Stomach (tissue), 9 donors: ENCODE measurements around the gene PCDHA6. TPM values are rescaled to one million over a fixed set of nuclear protein-coding genes. Genes with fewer than 3 reads are reported as not detected.
"Not testable (repeated sequence)": the region's sequence is repeated elsewhere in the genome, so short reads cannot be mapped to it uniquely, and the experiment has no call there.

Experiments used
- DNase-seq, 2 donors: peaks; one replicate each; pipeline versions ENCODE4 v3.0.0 to v3.0.0-alpha.2; 2013 to 2019
- H3K27ac ChIP-seq, 5 donors: fragments of 200-600 bp in 4 of 5; sonication (generic) in 4 of 5; one replicate each; pipeline ENCODE4 v1.5.1; 2013 to 2019; ENCODE audit warnings: mild to moderate bottlenecking in 1 of 5, moderate library complexity in 1 of 5
- H3K27me3 ChIP-seq, 3 donors: fragments of 200-600 bp; sonication (generic); one replicate each; pipeline ENCODE4 v1.5.1; 2017 to 2019; ENCODE audit warnings: mixed run types in 1 of 3
- H3K36me3 ChIP-seq, 4 donors: fragments of 200-600 bp; sonication (generic); 1 replicate in 3 of 4; 2 replicates in 1 of 4; pipeline ENCODE4 v1.5.1; 2016 to 2019
- H3K4me1 ChIP-seq, 4 donors: fragments of 200-600 bp; sonication (generic); one replicate each; pipeline ENCODE4 v1.5.1; 2016 to 2019
- H3K4me3 ChIP-seq, 4 donors: fragments of 200-600 bp; sonication (generic) in 3 of 4; one replicate each; pipeline ENCODE4 v1.5.1; 2016 to 2019; ENCODE audit warnings: mild to moderate bottlenecking in 1 of 4
- H3K9me3 ChIP-seq, 4 donors: fragments of 200-600 bp; sonication (generic); one replicate each; pipeline ENCODE4 v1.5.1; 2016 to 2019
- EP300 ChIP-seq: sonication (generic); formaldehyde crosslinking; IDR thresholded peaks from one replicate; pipeline ENCODE4 v1.6.1; 2017; ENCODE audit warnings: antibody characterized with exemption
- POLR2A ChIP-seq, 4 donors: fragments of 450-650 bp; IDR thresholded peaks; one replicate each; pipeline ENCODE4 v1.6.1; 2016; ENCODE audit warnings: antibody characterized with exemption in 4 of 4, control low read depth in 2 of 4, mild to moderate bottlenecking in 1 of 4, moderate library complexity in 1 of 4
- POLR2AphosphoS5 ChIP-seq, 3 donors: sonication (generic); formaldehyde crosslinking; IDR thresholded peaks; one replicate each; pipeline ENCODE4 v1.6.1; 2016; ENCODE audit warnings: antibody characterized with exemption in 3 of 3
- WGBS, 5 donors: extraction: QIAGEN DNeasy Blood & Tissue Kit in 3 of 5; methylation state at CpG; one replicate each; pipeline versions ENCODE4 v1.1.5 to v1.1.7; 2013 to 2018; 5-methylcytosine and 5-hydroxymethylcytosine counted together
- intact Hi-C: fragments of 100-400 bp; cut with DNase I; formaldehyde crosslinking; loops from one replicate; pipeline ENCODE4 v1.15.1; 2023; ENCODE audit warnings: low total_unique reads
- polyA plus RNA-seq, 3 donors: library from polyadenylated mRNA; stranded (reverse); fragments of 200-250 nt; gene quantifications; one replicate each; pipeline ENCODE4 v1.2.3, GENCODE V29; 2013
- total RNA-seq, 5 donors: library from RNA; depleted of rRNA; stranded (reverse); fragments of >200 nt; gene quantifications; one replicate each; pipeline versions ENCODE4 v1.1.0 to v1.2.3, GENCODE V29; 2014 to 2016
- TF ChIP-seq, protein P1 (sequence below), 7 experiments: fragments of 450-650 bp in 4 of 7; fragments of 200-600 bp in 3 of 7; sonication (generic) in 3 of 7; IDR thresholded peaks; one replicate each; pipeline ENCODE4 v1.5.1; 2016 to 2019; ENCODE audit warnings: antibody characterized with exemption in 7 of 7, control low read depth in 2 of 7, mild to moderate bottlenecking in 1 of 7
- donor health status: healthy with polysubstance abuse.
- donor health status: Bipolar disorder and iron deficiency.
- donor health status: healthy.

Gene PCDHA6
- total and polyA plus RNA-seq, 8 donors: 0.06 to 1.2 (median 0.18) TPM; not detected in 3

DNA sequence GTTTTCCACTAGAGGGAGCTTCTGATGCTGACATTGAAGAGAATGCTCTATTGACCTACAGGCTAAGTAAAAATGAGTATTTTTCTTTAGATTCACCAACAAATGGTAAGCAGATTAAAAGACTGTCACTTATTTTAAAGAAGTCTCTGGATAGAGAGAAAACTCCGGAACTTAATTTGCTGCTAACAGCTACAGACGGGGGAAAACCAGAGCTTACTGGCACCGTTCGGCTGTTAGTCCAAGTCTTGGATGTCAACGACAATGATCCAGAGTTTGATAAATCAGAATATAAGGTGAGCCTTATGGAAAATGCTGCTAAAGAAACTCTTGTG is 41.8 kb downstream of the PCDHA6 start:
- intact Hi-C loops: no loop called here
- H3K4me3 ChIP-seq: no peak overlapping the region

GRCh38 chr5:140870221-140871201 is 42.8 kb downstream of the PCDHA6 start:
- no peak overlapping the region for H3K27ac ChIP-seq
- 46 to 60% (median 49%) methylated on average over 85 to 114 of the region's 114 CpGs for WGBS, 5 donors
- H3K9me3 ChIP-seq: peaks cover 6 to 59% (median 52%) of the 10 kb centered on the region in 4 donors
- no peak overlapping the region for H3K4me3 ChIP-seq
- TF ChIP-seq POLR2AphosphoS5 (IDR thresholded peaks at IDR 0.05): no peak
- TF ChIP-seq, protein P1, sequence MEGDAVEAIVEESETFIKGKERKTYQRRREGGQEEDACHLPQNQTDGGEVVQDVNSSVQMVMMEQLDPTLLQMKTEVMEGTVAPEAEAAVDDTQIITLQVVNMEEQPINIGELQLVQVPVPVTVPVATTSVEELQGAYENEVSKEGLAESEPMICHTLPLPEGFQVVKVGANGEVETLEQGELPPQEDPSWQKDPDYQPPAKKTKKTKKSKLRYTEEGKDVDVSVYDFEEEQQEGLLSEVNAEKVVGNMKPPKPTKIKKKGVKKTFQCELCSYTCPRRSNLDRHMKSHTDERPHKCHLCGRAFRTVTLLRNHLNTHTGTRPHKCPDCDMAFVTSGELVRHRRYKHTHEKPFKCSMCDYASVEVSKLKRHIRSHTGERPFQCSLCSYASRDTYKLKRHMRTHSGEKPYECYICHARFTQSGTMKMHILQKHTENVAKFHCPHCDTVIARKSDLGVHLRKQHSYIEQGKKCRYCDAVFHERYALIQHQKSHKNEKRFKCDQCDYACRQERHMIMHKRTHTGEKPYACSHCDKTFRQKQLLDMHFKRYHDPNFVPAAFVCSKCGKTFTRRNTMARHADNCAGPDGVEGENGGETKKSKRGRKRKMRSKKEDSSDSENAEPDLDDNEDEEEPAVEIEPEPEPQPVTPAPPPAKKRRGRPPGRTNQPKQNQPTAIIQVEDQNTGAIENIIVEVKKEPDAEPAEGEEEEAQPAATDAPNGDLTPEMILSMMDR (IDR thresholded peaks at IDR 0.05): no peak
- TF ChIP-seq POLR2A (IDR thresholded peaks at IDR 0.05): no peak
- no peak for TF ChIP-seq EP300
- DNase-seq: no peak
- H3K4me1 ChIP-seq: no peaks in the 10 kb centered on the region
- H3K36me3 ChIP-seq: no peaks in the 10 kb centered on the region
- H3K27me3 ChIP-seq: peaks cover 0 to 47% (median 6%) of the 10 kb centered on the region in 3 donors
- intact Hi-C loops: no loop called here

More for the DNA sequence above, 41.8 kb downstream of the PCDHA6 start:
- no peaks in the 10 kb centered on the region for H3K36me3 ChIP-seq
- H3K9me3 ChIP-seq: peaks cover 6 to 52% (median 43%) of the 10 kb centered on the region in 4 donors
- peaks cover 0 to 39% (median 5%) of the 10 kb centered on the region in 3 donors for H3K27me3 ChIP-seq
- 53 to 59% (median 56%) methylated on average over 5 of the region's 5 CpGs for WGBS, 5 donors
- no peaks in the 10 kb centered on the region for H3K4me1 ChIP-seq
- TF ChIP-seq, protein P1 (IDR thresholded peaks at IDR 0.05): no peak
- TF ChIP-seq POLR2A (IDR thresholded peaks at IDR 0.05) (no peak), EP300 (no peak), POLR2AphosphoS5 (IDR thresholded peaks at IDR 0.05) (no peak)
- DNase-seq: no peak
- H3K27ac ChIP-seq: no peak overlapping the region

GRCh38 chr5:140875085-140876065 is 47.6 kb downstream of the PCDHA6 start, which contains the start of gene PCDHA12:
Gene PCDHA12 (plus strand): TSS chr5:140875308. CDS start chr5:140875473, 165 bp downstream.
- H3K9me3 ChIP-seq: peaks cover 17 to 66% (median 62%) of the 10 kb centered on the region in 4 donors
- no peak within 1 kb of the TSS for H3K27ac ChIP-seq
- no peak for DNase-seq
- WGBS, 5 donors: 17 to 25% (median 20%) methylated on average over 31 to 47 of the region's 47 CpGs
- H3K36me3 ChIP-seq: no peaks in the 10 kb centered on the region
- intact Hi-C loops: no loop called here
- TF ChIP-seq POLR2AphosphoS5 (IDR thresholded peaks at IDR 0.05) (no peak), POLR2A (IDR thresholded peaks at IDR 0.05) (no peak), EP300 (no peak)
- TF ChIP-seq, protein P1 (IDR thresholded peaks at IDR 0.05): no peak
- peaks cover 0 to 58% (median 8%) of the 10 kb centered on the region in 3 donors for H3K27me3 ChIP-seq
- no peak within 1 kb of the TSS for H3K4me3 ChIP-seq
- no peaks in the 10 kb centered on the region for H3K4me1 ChIP-seq

DNA sequence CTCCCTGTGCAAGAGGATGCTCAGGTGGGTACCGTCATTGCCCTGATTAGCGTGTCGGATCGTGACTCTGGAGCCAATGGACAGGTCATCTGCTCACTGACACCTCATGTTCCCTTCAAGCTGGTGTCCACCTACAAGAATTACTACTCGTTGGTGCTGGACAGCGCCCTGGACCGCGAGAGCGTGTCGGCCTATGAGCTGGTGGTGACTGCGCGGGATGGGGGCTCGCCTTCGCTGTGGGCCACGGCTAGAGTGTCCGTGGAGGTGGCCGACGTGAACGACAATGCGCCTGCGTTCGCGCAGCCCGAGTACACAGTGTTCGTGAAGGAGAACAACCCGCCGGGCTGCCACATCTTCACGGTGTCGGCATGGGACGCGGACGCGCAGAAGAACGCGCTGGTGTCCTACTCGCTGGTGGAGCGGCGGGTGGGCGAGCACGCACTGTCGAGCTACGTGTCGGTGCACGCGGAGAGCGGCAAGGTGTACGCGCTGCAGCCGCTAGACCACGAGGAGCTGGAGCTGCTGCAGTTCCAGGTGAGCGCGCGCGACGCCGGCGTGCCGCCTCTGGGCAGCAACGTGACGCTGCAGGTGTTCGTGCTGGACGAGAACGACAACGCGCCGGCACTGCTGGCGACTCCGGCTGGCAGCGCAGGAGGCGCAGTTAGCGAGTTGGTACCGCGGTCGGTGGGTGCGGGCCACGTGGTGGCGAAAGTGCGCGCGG is 48.9 kb downstream of the PCDHA6 start:
- H3K4me1 ChIP-seq, H3K4me3 ChIP-seq, intact Hi-C loops, H3K27ac ChIP-seq, H3K36me3 ChIP-seq, DNase-seq: not testable (repeated sequence)
- WGBS, 5 donors: 40 to 58% (median 51%) methylated on average over 58 to 80 of the region's 80 CpGs
- peaks cover 0 to 55% (median 8%) of the 10 kb centered on the region in 3 donors for H3K27me3 ChIP-seq
- peaks cover 10 to 62% (median 54%) of the 10 kb centered on the region in 4 donors for H3K9me3 ChIP-seq
